Measurements from ENCODE around the gene REG1A.

The REG1A gene

GRCh38 chr2:79120194-79120713 lies at the start of gene REG1A:
TSS of gene REG1A (plus strand) at chr2:79120488. CDS start at chr2:79120862, 374 bp downstream.
- DNase-seq (ENCODE audit: insufficient read length, low spot score) (no peak), FAIRE-seq (no peak)
- TF ChIP-seq CTCF (IDR thresholded peaks at IDR 0.05; ENCODE audit: insufficient read depth, missing control alignments) = no peak

GRCh38 chr2:79071078-79071477 lies 49.2 kb upstream of the REG1A start:
- FAIRE-seq = no peak
- TF ChIP-seq CTCF (IDR thresholded peaks at IDR 0.05; ENCODE audit: insufficient read depth, missing control alignments) = no peak
- DNase-seq (ENCODE audit: insufficient read length, low spot score) = no peak

- FAIRE-seq = no peak
- DNase-seq (ENCODE audit: insufficient read length, low spot score) = no peak
- no peak for TF ChIP-seq CTCF (IDR thresholded peaks at IDR 0.05; ENCODE audit: insufficient read depth, missing control alignments)
Measured at GRCh38 chr2:79082987-79083386, 37.3 kb upstream of the REG1A start.

GRCh38 chr2:79083597-79084251 lies 36.6 kb upstream of the REG1A start:
- FAIRE-seq = no peak

GRCh38 chr2:79084495-79085135 lies 35.7 kb upstream of the REG1A start:
- DNase-seq (ENCODE audit: insufficient read length, low spot score) (no peak), FAIRE-seq (no peak)
- no peak for TF ChIP-seq CTCF (IDR thresholded peaks at IDR 0.05; ENCODE audit: insufficient read depth, missing control alignments)

More at GRCh38 chr2:79083597-79084251, 36.6 kb upstream of the REG1A start:
- no peak for TF ChIP-seq CTCF (IDR thresholded peaks at IDR 0.05; ENCODE audit: insufficient read depth, missing control alignments)
- no peak for DNase-seq (ENCODE audit: insufficient read length, low spot score)

- no peak for DNase-seq (ENCODE audit: insufficient read length, low spot score)
- FAIRE-seq = no peak
- TF ChIP-seq CTCF (IDR thresholded peaks at IDR 0.05; ENCODE audit: insufficient read depth, missing control alignments) = no peak
Measured at GRCh38 chr2:79085382-79085781, 34.9 kb upstream of the REG1A start.

GRCh38 chr2:79086255-79086654 lies 34.0 kb upstream of the REG1A start:
- no peak for TF ChIP-seq CTCF (IDR thresholded peaks at IDR 0.05; ENCODE audit: insufficient read depth, missing control alignments)
- DNase-seq (ENCODE audit: insufficient read length, low spot score) = no peak
- no peak for FAIRE-seq

Data from D721Med (cell line).